Transverse colon (tissue), 4 donors: ENCODE data around the gene SQSTM1.
"Not testable (repeated sequence)": the region's sequence is repeated elsewhere in the genome, so short reads cannot be mapped to it uniquely, and the experiment has no call there.

Experiments
- EP300 ChIP-seq: sonication (generic); formaldehyde crosslinking; IDR thresholded peaks from one replicate; pipeline ENCODE4 v1.6.1; 2017; ENCODE audit warnings: antibody characterized with exemption, low read depth
- POLR2AphosphoS5 ChIP-seq, 3 donors: sonication (generic); formaldehyde crosslinking; IDR thresholded peaks; one replicate each; pipeline ENCODE4 v1.6.1; 2016; ENCODE audit warnings: antibody characterized with exemption in 3 of 3
- TF ChIP-seq, protein P1 (sequence below), 5 experiments: fragments of 200-600 bp in 3 of 5; fragments of 450-650 bp in 2 of 5; sonication (generic) in 3 of 5; IDR thresholded peaks; 1 replicate in 2 of 5; 2 replicates in 3 of 5; pipeline ENCODE4 v1.5.1; 2016 to 2017; ENCODE audit warnings: antibody characterized with exemption in 5 of 5, inconsistent platforms in 3 of 5, mild to moderate bottlenecking in 2 of 5, moderate library complexity in 1 of 5

DNA sequence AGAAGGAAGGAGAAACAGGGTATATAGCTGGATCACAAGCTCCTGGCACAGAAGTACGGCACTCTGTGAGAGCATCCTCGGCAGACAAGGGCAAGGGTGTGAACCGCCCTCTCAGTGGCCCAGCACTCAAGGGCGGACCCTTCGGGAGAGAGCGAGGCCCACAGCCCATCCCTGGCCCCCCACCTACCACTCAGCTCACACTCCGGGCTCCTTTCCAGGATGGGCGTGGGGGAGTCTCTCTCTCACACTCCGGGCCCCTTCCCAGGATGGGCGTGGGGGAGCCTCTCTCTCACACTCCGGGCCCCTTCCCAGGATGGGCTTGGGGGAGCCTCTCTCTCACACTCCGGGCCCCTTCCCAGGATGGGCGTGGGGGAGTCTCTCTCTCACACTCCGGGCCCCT lies 50.8 kb downstream of the SQSTM1 start:
- not testable (repeated sequence) for TF ChIP-seq EP300; POLR2AphosphoS5 (IDR thresholded peaks at IDR 0.05)
- TF ChIP-seq, protein P1, sequence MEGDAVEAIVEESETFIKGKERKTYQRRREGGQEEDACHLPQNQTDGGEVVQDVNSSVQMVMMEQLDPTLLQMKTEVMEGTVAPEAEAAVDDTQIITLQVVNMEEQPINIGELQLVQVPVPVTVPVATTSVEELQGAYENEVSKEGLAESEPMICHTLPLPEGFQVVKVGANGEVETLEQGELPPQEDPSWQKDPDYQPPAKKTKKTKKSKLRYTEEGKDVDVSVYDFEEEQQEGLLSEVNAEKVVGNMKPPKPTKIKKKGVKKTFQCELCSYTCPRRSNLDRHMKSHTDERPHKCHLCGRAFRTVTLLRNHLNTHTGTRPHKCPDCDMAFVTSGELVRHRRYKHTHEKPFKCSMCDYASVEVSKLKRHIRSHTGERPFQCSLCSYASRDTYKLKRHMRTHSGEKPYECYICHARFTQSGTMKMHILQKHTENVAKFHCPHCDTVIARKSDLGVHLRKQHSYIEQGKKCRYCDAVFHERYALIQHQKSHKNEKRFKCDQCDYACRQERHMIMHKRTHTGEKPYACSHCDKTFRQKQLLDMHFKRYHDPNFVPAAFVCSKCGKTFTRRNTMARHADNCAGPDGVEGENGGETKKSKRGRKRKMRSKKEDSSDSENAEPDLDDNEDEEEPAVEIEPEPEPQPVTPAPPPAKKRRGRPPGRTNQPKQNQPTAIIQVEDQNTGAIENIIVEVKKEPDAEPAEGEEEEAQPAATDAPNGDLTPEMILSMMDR (IDR thresholded peaks at IDR 0.05) = not testable (repeated sequence)
